Brain microvascular endothelial cell (primary cell): ENCODE measurements around the gene DDX41.
"Not testable (repeated sequence)": the region's sequence is repeated elsewhere in the genome, so short reads cannot be mapped to it uniquely, and the experiment has no call there.

ENCODE experiments used
- DNase-seq: peaks from one replicate; pipeline ENCODE4 v3.0.0-alpha.2; 2020
- H3K27ac ChIP-seq: fragments of 250-450 bp; sonication (Bioruptor Pico); 2 replicates; pipeline ENCODE4 v1.5.1; 2020; ENCODE audit warnings: mild to moderate bottlenecking, moderate library complexity
- H3K27me3 ChIP-seq: fragments of 250-450 bp; sonication (Bioruptor Pico); replicated peaks from 2 replicates; pipeline ENCODE4 v1.5.1; 2020; ENCODE audit warnings: mild to moderate bottlenecking
- H3K36me3 ChIP-seq: fragments of 250-450 bp; sonication (Bioruptor Pico); replicated peaks from 2 replicates; pipeline ENCODE4 v1.5.1; 2020; ENCODE audit warnings: mild to moderate bottlenecking
- H3K4me3 ChIP-seq: 2 replicates; pipeline ENCODE4 v1.5.1; 2011; ENCODE audit warnings: low read depth, mild to moderate bottlenecking, control low read depth, low read length, moderate library complexity
- CTCF ChIP-seq: IDR thresholded peaks from 2 replicates; pipeline ENCODE4 v1.5.1; 2011; ENCODE audit warnings: low read depth, mild to moderate bottlenecking, moderate library complexity, low read length, control low read depth, inconsistent platforms; ENCODE audit errors: missing control alignments
- in situ Hi-C: cut with HindIII; loops from 2 replicates; pipeline ENCODE4 v1.10.0; 2017; ENCODE audit warnings: low sequenced_read_pairs, low pct_ligation_motif_present

The DDX41 gene

GRCh38 chr5:177539411-177539810 is 22.6 kb upstream of the DDX41 start:
- peak; percentile 49 for DNase-seq
- Histone ChIP-seq H3K36me3 (peaks cover 5% of the 10 kb centered on the region), H3K27me3 (no peaks in the 10 kb centered on the region), H3K27ac (no peak overlapping the region), H3K4me3 (no peak overlapping the region)
- no peak for TF ChIP-seq CTCF
- in situ Hi-C loops, result no loop called here

- in situ Hi-C loops, result no loop called here
- no peaks in the 10 kb centered on the region for H3K27me3 ChIP-seq
- no peak for TF ChIP-seq CTCF
- no peak for DNase-seq
- H3K4me3 ChIP-seq, result no peak overlapping the region
- H3K36me3 ChIP-seq, result peaks cover 7% of the 10 kb centered on the region
- H3K27ac ChIP-seq, result no peak overlapping the region
Measured at GRCh38 chr5:177538876-177539275, 22.1 kb upstream of the DDX41 start.

GRCh38 chr5:177537389-177538361 is 20.9 kb upstream of the DDX41 start:
- H3K4me3 ChIP-seq, result no peak overlapping the region
- peak; percentile 78 for DNase-seq
- peaks cover 14% of the 10 kb centered on the region for H3K36me3 ChIP-seq
- no peak for TF ChIP-seq CTCF
- H3K27ac ChIP-seq, result peak overlapping the region; percentile 70
- H3K27me3 ChIP-seq, result no peaks in the 10 kb centered on the region
- in situ Hi-C loops, result no loop called here

- no peak for TF ChIP-seq CTCF
- Histone ChIP-seq H3K36me3 (peaks cover 18% of the 10 kb centered on the region), H3K27ac (no peak overlapping the region), H3K27me3 (no peaks in the 10 kb centered on the region), H3K4me3 (no peak overlapping the region)
- no peak for DNase-seq
- in situ Hi-C loops, result no loop called here
Measured at GRCh38 chr5:177536386-177536785, 19.6 kb upstream of the DDX41 start.

GRCh38 chr5:177535125-177535524 is 18.4 kb upstream of the DDX41 start:
- H3K27ac ChIP-seq, result no peak overlapping the region

GRCh38 chr5:177534433-177534832 is 17.7 kb upstream of the DDX41 start:
- H3K27me3 ChIP-seq, in situ Hi-C loops, DNase-seq, H3K27ac ChIP-seq, H3K4me3 ChIP-seq: not testable (repeated sequence)
- H3K36me3 ChIP-seq, result peaks cover 35% of the 10 kb centered on the region

More at GRCh38 chr5:177535125-177535524, 18.4 kb upstream of the DDX41 start:
- no peaks in the 10 kb centered on the region for H3K27me3 ChIP-seq
- peaks cover 31% of the 10 kb centered on the region for H3K36me3 ChIP-seq
- DNase-seq, result no peak
- no peak overlapping the region for H3K4me3 ChIP-seq
- in situ Hi-C loops, result no loop called here
- no peak for TF ChIP-seq CTCF
